HG03064 (cell line): ENCODE results near the gene SSU72.

Experiments used
- ATAC-seq: cut with Tn5 transposase; IDR thresholded peaks from one replicate; pipeline ENCODE4 v1.9.1; 2021; ENCODE audit warnings: low read depth; ENCODE audit not compliant: unreplicated experiment

The SSU72 gene

DNA sequence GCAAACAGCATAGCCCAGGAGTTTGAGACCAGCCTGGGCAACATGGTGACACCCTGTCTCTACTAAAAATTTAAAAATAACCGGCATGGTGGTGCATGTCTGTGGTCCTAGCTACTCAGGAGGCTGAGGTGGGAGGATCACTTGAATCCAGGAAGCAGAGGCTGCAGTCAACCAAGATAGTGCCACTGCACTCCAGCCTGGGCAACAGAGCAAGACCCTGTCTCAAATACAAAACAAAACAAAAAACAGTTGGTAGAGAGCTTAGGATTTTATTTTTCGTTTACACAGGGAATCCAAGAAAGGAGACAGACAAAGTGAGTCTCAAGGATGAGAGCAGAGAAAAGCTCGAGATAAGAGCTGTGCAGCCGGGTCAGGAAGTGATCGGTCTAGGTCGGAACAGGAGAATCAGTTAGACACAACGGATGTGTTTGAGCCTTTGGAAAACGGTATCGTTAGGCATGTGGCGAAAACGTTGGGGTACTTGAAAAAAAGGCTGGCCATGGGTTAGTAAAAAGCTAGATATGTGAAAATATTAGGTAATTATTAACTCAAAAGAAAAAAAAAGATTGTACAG is 38.9 kb upstream of the SSU72 start:
- ATAC-seq: no peak

- no peak for ATAC-seq
Observed at GRCh38 chr1:1612104-1612400, 37.4 kb upstream of the SSU72 start.

DNA sequence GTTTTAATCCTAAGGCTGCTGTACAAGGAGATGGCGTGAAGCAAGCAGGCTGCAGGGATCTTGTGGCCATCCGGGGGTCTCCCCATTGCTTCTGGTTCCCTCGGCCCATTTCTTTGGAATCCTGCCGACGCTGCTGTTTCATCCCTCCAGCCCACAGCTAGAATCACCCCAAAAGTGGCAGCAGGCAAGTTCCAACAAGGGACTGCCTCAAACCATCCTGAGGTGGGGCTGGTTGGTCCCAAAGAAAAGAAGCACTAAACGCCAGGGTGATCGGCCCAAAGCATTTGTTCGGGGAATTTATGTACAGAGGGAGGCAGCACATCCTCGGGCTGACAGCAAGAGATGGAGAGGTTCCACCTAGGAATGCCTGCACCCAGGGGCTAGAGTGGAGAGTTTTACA is 36.1 kb upstream of the SSU72 start:
- no peak for ATAC-seq

GRCh38 chr1:1609822-1610485 is 35.3 kb upstream of the SSU72 start:
- no peak for ATAC-seq

DNA sequence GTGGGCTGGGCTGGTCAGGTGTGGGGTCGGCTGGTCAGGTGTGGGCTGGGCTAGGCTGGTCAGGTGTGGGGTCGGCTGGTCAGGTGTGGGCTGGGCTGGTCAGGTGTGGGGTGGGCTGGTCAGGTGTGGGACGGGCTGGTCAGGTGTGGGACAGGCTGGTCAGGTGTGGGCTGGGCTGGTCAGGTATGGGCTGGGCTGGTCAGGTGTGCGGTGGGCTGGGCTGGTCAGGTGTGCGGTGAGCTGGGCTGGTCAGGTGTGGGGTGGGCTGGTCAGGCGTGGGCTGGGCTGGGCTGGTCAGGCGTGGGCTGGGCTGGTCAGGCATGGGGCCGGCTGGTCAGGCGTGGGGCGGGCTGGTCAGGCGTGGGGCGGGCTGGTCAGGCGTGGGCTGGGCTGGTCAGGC is 31.6 kb upstream of the SSU72 start:
- ATAC-seq: no peak

- ATAC-seq: no peak
Observed at GRCh38 chr1:1605724-1606123, 31.1 kb upstream of the SSU72 start.

DNA sequence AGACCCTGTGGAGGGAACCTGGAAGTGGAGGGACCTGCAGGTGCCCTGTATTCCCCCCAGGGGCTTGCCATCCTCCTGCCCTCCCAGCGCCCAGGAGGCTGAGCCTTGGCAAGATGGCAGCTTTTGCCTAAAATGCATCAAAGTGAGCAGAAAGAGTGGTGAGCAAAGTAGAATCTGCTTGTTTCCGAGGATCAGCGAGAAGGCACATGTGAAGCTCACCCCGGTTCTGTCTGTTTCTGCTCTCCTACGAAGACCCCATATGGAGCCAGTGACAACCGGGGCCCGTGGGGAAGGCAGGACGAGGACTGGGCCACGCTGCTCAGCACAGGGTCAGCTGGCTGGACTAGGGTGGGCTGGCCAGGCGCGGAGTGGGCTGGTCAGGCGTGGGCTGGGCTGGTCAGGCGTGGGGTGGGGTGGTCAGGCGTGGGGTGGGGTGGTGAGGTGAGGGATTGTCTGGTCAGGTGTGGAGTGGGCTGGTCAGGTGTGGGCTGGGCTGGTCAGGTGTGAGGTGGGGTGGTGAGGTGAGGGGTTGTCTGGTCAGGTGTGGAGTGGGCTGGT is 30.4 kb upstream of the SSU72 start:
- no peak for ATAC-seq

DNA sequence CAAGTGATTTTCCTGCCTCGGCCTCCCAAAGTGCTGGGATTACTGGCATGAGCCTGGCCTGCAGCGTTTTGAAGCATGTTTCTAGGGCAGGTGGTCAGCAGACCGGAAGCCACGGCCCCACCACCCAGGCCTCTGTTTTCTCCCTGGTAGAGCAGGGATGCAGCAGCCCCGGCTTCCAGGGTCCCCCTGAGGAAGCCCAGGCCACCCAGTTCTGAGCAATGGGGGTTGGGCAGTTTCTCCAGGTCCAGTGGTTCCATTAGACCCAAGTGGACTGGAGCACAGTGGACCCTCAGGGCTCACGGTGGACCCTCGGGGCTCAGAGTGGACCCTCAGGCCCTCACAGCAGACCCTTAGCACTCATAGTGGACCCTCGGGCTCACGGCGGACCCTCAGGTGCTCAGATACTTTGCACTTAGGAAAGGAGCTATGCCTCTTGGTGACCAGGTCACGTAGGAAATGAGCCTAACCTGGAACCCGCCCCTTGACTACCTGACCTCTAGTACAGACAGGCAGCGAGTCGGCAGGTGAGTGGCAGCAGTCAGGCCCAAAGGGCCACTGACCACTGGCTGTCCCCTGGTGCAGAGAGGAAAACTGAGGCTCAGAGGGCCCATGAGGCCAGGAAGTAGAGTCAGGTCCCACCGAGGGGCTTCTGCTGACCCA is 29.8 kb upstream of the SSU72 start:
- no peak for ATAC-seq

DNA sequence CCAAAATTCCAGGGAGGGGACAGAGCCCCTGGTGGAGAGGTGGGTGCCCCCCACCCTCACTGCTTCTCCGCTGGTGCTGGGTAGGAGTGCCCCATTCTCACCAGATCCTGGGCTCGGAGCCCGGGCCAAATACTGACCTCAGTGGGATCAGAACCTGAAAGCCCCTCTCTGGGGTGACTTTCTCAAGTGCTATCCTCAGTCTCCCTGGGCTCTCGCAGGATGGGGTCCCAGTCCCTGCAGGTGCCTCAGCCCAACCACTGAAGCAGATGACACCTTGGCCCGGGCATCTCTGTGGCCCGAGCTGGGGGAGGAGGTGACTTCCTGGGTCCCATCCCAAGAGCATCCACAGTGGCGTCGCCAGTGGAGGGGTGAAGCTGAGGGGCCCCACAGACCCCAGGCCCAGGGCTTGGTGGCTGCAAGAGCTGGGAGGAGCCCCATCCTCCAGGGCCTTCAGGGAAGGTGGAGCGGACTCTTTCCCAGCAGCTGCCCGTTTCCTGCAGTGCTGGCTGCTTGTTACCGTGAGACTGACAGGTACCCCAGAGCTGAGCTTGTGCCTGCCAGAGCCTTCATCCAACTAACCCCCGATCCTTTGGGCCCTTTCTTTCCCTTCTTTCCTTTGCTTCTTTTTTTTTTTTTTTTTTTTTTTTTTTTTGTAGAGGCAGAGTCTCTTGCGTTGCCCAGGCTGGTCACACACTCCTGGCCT is 29.2 kb upstream of the SSU72 start:
- no peak for ATAC-seq

DNA sequence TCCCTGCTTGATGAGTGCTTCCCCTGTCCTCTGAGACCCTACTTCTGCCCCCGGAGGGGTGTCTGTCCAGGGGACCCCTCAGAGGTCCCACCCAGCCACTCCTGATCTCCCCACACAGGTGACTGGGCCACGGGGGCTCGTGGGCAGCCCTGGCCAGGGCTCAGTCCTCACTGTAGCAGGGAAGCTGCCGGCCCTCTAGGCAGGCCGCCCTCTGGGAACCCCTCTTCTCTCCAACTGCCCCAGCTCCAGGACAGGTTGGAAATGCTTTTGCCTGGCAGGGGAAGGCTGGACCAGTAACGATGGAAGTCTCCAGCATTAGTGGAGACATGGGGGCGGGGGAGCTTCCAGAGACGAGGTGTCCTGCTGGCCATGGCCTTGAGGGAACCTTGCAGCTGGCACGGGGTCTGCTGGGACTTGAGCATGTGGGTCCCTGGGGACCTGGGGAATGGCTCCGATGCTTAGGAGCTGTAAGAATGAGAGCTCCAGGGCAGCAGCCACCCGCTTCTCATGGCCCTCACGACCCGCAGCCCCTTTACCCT is 28.4 kb upstream of the SSU72 start:
- ATAC-seq: no peak

DNA sequence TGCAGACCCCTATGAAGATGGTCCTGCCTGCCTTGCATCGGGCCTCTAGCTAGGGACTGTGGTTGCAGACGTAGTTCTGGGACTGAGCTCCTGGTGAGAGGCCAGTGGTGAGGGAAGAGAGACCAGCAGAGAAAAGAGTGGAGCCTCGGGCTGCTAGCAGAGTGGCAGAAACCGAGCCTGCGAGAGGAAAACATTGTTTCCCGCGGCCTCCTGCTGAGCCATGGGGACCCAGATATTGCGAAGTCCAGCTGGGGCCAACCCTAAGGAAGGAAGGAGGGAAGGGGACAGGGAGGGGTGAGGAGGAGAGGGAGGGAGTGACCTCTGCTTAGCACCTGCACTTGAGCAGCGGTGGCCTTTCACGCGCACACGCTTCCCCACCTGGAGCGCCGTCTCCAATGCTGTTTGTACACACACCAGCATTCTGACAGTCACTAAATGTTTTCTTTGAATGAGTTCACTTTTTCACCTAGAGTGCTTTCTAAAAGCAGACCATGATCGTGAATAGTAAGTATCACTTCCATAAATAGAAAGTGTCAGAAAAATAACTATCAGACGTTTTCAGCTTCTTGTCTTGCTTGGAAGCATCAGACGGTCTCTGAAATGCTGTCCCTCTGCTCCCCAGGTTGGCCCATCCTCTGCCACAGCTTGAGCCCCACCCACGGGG is 27.8 kb upstream of the SSU72 start:
- ATAC-seq: no peak

DNA sequence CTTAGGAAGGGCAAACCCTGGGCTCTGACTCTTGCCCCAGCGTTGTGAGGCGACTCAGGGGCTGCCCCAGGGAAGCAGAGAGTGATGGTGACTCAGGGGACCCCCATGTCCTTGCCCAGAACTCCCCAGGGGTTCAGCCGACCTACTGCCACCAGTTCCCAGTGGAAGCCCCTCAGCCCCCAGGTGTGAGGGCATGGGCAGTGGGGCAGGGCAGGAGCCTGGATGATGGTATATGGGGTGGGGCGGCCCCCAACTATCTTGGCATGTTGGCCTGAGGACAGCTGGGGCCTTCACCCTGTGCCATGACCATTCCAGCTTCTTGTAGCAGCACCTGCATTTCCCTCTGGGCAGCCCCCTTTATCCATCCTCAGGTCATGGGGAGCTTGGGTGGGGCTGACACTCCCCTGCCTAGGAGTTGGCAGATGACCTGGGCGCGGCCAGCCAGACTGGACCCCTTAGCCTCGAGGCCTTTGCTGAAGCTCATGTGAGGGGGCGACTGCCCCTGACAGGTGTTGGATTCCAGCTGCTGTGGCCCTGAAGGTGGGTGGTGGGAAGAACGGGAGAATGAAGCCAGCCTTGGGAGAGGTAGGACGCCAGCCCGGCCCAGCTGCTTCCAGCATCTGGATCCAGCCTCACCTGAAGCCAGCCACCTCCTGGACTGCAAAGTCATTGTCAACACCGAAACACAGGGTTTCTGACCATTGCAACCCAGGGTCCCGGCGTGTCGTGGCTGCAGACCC is 27.1 kb upstream of the SSU72 start:
- ATAC-seq: no peak

GRCh38 chr1:1600861-1601563 is 26.3 kb upstream of the SSU72 start:
- ATAC-seq: no peak

DNA sequence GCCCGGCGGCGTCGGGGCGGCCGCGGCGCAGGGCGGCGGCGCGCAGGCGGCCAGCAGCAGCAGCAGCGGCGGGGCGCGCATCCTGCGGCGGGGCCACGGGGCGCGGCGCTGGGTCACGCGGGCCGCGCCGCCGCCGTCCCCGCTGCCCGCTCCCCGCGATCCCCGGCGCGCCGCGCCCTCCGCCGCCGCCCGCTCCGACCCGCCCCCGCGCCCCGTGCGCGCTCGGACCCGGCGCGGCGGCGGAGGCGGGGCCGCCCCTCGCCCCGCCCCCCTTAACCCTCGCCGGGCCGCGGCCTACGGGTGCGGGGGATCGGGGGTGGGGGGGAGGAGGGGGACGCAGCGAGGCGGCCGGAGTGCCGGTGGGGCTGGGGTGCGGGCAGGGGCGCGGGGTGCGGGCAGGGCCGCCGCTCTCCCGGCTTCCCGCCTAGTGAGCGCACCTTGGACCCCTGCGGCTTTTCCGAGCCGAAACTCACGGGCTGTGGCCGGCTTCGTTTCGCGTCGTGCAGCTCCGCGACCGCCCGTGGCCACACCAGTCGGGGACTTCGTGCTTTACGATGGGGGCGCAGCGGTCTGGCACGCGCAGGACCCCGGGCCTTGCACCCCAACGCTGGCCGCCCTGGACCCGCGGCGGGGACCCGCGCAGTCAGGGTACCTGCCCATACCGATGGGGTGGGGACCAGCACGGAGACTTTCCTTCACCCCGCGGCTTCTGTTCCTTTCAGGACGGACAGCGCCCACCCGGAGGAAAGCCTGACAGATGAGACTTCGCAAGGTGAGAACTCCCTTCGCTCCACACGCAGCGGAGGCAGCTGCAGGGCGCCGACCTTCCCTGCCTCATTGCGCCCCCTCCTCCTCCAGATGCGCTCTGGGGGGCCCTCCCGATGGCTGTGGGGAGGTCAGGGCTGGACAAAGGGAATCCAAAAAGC is 25.5 kb upstream of the SSU72 start, which contains the start of gene FNDC10:
Gene FNDC10 (minus strand): TSS at position 201 of the 926 bp plus-strand sequence. CDS start 120 bp downstream, at position 81.
- no peak for ATAC-seq

GRCh38 chr1:1599030-1599934 is 24.6 kb upstream of the SSU72 start:
- ATAC-seq: no peak

- ATAC-seq: no peak
Observed at GRCh38 chr1:1598720-1599029, 24.0 kb upstream of the SSU72 start.

DNA sequence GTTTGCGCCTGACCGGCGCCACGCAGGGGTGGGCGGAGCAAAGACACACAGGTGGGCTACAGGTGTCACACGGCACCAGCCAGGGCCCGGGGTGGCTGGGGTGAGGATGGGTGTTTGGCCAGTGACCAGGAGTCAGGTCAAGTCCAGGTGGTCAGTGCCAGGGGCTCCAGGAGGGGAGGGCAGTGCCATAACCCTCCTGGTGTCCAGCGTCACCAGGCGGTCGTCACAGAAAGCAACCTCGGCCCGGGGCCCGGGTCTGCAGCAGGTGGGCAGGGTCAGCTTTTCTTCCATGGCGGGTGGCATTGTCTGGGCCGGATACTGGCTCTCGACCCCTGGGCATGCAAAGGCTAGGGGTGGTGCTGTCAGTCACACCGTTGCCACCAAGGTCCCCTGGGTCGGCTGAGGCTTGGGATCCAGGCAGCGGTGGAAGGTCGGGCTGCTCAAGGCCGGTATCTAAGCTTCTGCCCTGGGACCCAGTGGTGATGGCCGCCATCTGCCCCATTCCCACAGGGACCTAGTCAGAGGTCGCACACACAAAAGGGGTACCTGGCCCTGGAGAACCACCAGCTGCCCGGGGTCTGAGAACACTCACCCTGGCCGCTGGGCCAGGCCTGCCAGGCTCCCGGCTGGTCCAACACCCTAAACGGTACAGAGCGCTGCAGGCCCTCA is 23.5 kb upstream of the SSU72 start:
- ATAC-seq: no peak
